Dermis blood vessel endothelial cell (primary cell): ENCODE measurements around the gene IRF8. TPM values are rescaled to one million over a fixed set of nuclear protein-coding genes. Genes with fewer than 3 reads are reported as not detected.

ENCODE experiments used
- DNase-seq: peaks from one replicate; pipeline ENCODE4 v3.0.0; 2010
- total RNA-seq: library from RNA; depleted of rRNA; stranded (reverse); fragments of >200 nt; gene quantifications from 2 replicates; pipeline ENCODE4 v1.2.3, GENCODE V29; 2014

The IRF8 gene
- total RNA-seq, 1 donor from 2014 or later: 25.9 TPM

DNA sequence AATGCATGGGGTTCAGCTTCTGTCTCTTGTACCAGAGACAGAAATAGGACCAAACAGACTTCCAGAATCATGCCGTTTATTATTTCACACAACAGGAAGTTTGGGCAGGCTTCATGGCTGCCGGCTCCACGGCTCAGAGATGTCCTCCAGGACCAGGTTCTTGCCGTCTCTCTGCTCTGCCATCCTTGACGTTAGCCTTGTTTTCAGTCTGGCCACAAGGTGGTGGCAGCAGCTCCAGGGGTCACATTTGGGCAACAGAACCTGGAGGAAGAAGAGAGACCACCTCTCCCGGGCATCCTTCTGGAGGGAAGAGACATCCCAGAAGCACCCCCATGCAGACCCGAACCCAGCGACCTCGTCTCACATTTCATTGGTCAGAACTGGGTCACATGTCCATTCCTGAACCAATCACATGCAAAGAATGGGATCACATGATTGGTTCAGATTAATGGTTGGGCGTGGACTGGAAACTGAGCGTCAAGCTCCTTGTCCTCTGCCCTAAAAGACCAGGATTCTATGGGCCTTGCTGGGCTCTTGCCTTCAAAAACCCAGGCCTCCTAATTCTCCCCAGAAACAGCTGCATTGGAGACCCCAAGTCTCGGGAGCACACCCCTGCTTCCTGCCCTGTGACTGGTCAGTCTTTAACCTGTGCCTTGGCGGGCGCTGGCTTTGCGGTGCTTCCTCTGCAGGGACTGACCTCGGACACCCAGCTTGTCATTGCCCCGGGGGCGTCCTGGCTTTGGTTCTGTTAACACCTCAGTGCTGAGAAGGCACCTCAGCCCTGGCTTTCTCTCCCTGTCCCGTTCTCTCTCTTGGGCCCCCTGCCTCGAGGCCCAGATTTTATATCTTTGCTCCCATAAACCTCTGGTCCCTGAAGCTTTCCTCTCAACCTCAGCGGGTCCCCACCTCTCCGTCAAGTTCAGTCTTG lies 63.3 kb downstream of the IRF8 start:
- DNase-seq: no peak

DNA sequence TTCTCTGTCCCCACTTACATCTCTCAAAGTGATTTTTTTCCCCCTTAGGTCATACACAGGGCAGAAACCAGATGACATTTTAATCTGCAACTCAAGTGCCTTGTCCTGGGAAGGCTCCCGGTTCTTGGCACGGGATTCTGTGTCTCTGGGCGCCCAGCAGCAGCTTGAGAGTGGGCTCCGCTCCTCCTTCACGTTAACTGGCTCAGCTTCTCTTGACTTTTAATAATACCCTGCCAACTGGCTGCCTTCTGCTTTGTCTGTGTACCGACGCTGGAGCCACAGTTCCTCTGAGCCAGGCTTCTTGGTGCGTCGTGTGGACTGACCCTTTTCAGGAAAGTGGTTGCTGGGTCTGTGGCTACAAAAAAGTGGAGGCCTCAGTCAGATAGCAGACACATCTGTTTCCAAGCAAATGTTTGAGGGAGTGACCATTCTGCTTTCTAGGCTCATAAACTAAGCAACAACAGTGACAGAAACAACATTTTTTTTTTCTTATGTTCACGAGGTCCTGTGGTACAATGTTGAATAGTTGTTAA lies 64.9 kb downstream of the IRF8 start:
- DNase-seq: no peak

DNA sequence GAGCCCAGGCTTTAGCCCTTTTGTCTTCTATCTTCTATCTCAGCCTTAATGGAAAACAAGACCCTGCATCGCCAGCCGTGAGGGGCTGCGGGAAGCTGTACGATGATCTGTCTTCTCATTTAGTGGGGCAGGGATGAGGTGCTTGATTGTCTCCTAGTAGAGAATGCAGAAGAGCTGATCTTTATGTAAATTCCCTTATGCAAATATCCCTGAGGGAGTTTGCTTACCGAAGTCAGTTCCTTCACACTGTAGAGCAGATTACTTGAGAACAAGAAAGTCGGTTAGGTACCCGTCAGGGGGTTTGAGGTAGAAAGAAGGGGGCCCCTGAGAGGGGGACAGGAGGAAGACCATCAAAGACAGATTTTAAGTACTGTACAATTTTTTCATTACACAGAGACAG lies 66.2 kb downstream of the IRF8 start:
- DNase-seq: no peak

DNA sequence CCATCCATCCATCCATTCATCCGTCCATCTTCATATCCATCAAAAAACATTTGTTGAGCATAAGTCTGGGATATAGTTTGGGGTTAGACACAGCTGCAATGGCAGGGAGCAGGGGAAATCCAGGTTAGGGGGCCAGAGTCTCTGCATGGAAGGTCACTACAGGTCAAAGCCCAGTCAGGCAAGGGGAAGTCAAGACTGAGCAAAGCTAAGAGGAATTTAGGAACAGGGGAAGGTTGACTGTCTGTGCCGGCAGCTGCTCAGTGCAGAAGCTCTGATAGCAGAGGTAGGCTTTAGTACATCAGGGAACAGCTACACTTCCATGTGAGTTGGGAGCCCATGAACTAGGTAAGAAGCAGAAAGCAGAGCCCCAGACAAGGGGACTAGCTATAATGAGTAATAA lies 68.1 kb downstream of the IRF8 start:
- DNase-seq: no peak

DNA sequence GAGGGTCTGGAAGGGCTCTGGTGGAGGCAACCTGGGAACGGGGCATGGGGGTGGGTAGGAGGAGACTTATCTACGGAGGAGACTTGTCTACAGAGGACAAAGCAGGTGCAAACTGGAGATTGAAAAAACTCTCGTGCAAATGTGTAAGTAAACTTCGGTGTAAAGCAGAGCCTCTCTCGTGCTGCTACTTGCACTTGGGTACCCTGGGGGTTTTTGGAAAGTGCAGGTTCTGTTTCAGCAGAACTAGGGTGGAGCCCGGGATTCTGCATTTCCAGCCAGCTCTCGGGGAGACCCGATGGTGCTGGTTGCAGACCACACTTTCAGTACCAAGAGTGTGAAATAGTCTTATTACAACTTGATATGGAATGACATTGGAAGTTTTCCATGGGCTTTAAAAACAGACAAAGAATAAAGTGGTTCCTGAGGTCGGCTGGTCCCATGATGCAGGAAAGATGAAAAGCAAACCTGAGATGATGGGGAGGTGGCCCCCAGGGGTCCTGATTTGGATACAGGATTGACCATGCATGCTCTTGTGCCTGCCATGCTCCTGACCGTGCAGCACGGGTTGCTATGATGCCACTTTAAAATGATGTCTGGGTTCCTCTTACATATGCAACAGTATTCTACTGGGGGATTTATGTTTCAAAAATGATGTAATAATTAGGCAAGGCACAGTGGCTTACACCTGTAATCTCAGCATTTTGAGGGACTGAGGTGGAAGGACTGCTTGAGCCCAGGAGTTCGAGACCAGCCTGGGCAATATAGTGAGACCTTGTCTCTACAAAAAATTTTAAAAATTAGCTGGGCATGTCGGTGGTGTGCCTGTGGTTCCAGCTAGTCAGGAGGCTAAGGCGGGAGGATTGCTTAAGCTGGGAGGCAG lies 69.3 kb downstream of the IRF8 start:
- no peak for DNase-seq

DNA sequence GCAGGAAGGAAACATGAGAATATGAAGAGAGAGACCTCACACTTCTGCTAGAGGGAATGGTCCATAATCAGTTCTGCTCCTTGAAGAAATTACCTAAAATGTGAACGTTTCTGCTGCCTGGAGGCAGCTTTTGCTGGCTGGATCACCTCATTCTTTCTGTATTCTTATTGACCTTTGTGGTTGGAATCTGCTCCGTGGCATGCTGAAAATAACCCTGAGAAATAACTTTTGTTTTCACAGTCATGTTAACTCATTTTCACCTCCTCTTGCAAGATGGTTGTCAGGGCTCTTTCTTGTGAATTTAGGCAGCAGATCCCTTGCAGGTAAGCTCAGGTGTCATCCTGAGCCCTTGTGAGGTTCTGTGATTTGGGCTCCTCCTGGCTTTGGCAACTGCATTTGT lies 70.2 kb downstream of the IRF8 start:
- no peak for DNase-seq

DNA sequence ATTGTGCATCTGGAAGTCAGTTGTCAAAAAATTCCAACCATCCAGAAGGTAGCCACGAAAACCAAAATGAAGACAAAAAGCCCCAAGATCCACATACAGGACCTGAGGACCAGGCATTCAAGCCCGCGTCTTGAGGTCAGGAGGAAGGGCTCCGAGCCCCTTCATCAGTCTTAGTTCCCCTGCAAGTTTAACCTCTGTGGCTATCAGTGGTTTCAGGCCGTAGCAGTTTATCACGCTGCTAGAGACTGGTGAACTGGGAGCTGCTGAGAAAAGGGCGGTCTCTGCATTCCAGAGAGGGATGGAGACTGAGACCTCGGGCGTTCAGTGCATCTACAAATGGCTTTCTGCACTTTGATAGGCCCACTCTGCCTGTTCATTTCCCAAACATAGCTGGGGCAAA lies 70.6 kb downstream of the IRF8 start:
- no peak for DNase-seq

DNA sequence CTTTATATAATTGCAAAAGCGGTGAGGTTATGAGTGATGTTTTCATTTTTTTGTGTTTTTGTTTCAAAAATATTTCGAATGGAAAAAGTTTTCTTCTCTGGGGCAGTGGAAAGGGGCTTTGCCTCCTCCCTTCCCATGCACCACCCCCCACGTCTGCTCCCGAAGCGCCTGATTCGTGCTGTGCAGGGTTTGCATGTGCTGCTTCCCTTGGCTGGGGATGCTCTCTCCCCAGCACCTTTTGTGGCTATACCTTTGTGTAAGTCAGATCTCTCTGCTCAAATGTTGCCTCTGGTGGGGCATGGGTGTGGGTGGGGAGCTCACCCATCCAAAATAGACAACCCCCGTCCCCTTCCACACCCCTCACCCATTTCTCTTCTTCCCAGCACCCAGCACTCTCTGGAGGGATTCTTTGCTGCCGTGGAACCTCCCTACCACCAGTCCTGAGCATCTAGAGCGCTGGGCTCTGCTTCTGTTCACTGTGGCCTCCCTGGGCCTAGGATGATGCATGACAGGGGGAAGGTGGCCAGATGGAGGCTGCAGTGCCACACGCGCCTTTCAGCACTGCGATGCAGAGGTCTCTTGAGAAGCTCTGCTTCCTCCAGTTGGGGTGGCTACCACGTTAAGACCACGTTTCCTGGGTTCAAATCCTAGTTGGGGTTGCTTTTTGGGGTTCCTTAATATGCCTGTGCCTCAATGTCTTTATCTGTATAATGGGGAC lies 71.2 kb downstream of the IRF8 start:
- DNase-seq: no peak

DNA sequence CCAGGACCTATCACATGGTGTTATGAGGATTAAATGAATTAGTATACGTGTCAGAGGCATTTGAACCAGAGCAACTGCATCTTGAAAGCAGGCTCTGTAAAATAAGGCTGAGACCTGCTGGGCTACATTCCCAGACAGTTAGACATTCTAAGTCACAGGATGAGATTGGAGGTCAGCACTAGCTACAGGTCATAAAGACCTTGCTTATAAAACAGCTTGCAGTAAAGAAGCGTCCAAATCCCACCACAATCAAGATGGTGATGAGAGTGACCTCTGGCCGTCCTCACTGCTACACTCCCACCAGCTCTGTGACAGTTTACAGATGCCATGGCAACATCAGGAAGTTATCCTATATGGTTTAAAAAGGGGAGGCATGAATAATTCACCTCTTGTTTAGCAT lies 71.8 kb downstream of the IRF8 start:
- no peak for DNase-seq

Other genes starting within 250 kb of the IRF8 start
- 6.6 and 8.6 TPM in 2 replicates for gene GINS2, start 210.2 kb upstream of the IRF8 start, total RNA-seq
- 9.4 and 12.4 TPM in 2 replicates for gene C16orf74, start 148.1 kb upstream of the IRF8 start, total RNA-seq
- gene EMC8, start 99.6 kb upstream of the IRF8 start, total RNA-seq: 36.0 and 36.1 TPM in 2 replicates
- 321 and 608 TPM in 2 replicates for gene COX4I1, start 99.5 kb upstream of the IRF8 start, total RNA-seq